HG03064 (cell line): Measurements from ENCODE around the gene NOS1AP.

ENCODE experiments used
- ATAC-seq: cut with Tn5 transposase; IDR thresholded peaks from one replicate; pipeline ENCODE4 v1.9.1; 2021; ENCODE audit warnings: low read depth; ENCODE audit not compliant: unreplicated experiment

Gene NOS1AP

GRCh38 chr1:162235241-162235800 lies 165.8 kb downstream of the NOS1AP start:
- ATAC-seq, result no peak

- ATAC-seq, result no peak
Observed at GRCh38 chr1:162236201-162236600, 166.7 kb downstream of the NOS1AP start.

- ATAC-seq, result no peak
Observed at GRCh38 chr1:162236618-162237017, 167.1 kb downstream of the NOS1AP start.

- no peak for ATAC-seq
Observed at GRCh38 chr1:162240577-162240976, 171.1 kb downstream of the NOS1AP start.

- ATAC-seq, result no peak
Observed at GRCh38 chr1:162242804-162243203, 173.3 kb downstream of the NOS1AP start.

GRCh38 chr1:162248854-162249535 lies 179.5 kb downstream of the NOS1AP start:
- ATAC-seq, result no peak

GRCh38 chr1:162250004-162250730 lies 180.7 kb downstream of the NOS1AP start:
- no peak for ATAC-seq

- ATAC-seq, result no peak
Observed at GRCh38 chr1:162251102-162251501, 181.6 kb downstream of the NOS1AP start.

GRCh38 chr1:162252214-162252613 lies 182.7 kb downstream of the NOS1AP start:
- no peak for ATAC-seq

GRCh38 chr1:162253790-162254189 lies 184.3 kb downstream of the NOS1AP start:
- no peak for ATAC-seq

- ATAC-seq, result no peak
Observed at GRCh38 chr1:162256287-162256686, 186.8 kb downstream of the NOS1AP start.

GRCh38 chr1:162258394-162258793 lies 188.9 kb downstream of the NOS1AP start:
- no peak for ATAC-seq

- no peak for ATAC-seq
Observed at GRCh38 chr1:162259894-162260455, 190.5 kb downstream of the NOS1AP start.

- ATAC-seq, result no peak
Observed at GRCh38 chr1:162264108-162264507, 194.6 kb downstream of the NOS1AP start.

GRCh38 chr1:162265983-162266382 lies 196.5 kb downstream of the NOS1AP start:
- no peak for ATAC-seq

- no peak for ATAC-seq
Observed at GRCh38 chr1:162270016-162270770, 200.7 kb downstream of the NOS1AP start.

- no peak for ATAC-seq
Observed at GRCh38 chr1:162271972-162272371, 202.5 kb downstream of the NOS1AP start.

- ATAC-seq, result no peak
Observed at GRCh38 chr1:162272419-162272818, 202.9 kb downstream of the NOS1AP start.

- no peak for ATAC-seq
Observed at GRCh38 chr1:162275622-162276175, 206.2 kb downstream of the NOS1AP start.

GRCh38 chr1:162276493-162276892 lies 207.0 kb downstream of the NOS1AP start:
- no peak for ATAC-seq

GRCh38 chr1:162279136-162279498 lies 209.6 kb downstream of the NOS1AP start:
- no peak for ATAC-seq
